Fibroblast of peridontal ligament (primary cell): Measurements from ENCODE around the gene TMTC2.
"Not testable (repeated sequence)": the region's sequence is repeated elsewhere in the genome, so short reads cannot be mapped to it uniquely, and the experiment has no call there.

Experiments
- DNase-seq: peaks from one replicate; pipeline ENCODE4 v3.0.0-alpha.2; 2010; ENCODE audit errors: extremely low read depth

Gene TMTC2

DNA sequence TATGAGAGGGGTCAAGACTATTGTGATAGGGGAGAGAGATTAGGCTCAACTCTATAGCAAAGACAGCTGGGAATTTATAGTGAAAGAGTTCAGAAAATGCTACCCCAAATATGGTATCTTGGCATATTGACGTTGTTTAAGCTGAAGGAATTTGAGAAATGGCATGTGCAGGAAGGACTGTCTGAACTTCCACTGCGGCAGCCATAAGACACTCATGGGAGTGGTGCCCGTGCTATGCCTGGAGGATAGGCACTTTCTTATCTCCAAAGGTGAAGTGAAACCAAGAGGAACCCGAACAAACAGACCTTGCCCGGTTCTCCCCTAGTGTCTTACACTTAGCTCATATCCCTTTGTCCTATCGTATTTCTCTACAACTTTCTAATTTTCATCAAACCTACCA is 390.3 kb downstream of the TMTC2 start:
- no peak for DNase-seq

- DNase-seq, result peak; percentile 22
Measured at GRCh38 chr12:83082690-83083276, 396.1 kb downstream of the TMTC2 start.

- no peak for DNase-seq
Measured at GRCh38 chr12:83083616-83084015, 396.9 kb downstream of the TMTC2 start.

DNA sequence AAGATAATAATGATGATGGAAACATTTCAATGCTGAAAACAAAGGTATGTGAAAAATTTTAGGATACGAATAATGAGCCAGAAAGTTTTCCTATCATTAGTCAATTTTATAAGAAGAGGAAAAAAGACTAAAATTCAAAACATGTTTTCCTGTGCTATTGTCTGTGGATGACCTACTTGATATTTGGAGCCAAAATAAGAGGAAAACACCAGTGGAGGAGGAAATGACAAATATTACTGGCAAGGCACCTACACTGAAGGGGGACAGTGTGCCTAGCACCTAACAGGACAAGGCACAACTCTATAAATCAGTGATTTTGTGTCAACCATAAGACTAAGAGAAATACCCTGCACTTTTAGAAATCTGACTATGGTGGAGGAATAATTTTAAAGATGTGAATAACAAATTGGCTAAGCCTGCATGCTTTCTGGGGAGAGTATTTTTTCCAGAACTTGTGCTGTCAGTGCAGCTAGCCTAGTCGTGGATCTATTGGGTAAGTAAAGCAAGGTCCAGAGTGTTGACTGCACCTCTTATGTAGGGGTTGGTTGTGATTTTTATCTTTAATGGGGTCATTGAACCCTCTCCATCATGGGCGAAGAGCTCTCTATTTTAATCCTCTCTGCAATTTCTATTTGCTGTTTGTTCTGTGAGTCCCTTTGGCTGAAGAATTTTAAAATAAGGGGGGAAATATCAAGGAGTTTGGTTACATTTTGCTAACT is 398.0 kb downstream of the TMTC2 start:
- DNase-seq, result no peak

DNA sequence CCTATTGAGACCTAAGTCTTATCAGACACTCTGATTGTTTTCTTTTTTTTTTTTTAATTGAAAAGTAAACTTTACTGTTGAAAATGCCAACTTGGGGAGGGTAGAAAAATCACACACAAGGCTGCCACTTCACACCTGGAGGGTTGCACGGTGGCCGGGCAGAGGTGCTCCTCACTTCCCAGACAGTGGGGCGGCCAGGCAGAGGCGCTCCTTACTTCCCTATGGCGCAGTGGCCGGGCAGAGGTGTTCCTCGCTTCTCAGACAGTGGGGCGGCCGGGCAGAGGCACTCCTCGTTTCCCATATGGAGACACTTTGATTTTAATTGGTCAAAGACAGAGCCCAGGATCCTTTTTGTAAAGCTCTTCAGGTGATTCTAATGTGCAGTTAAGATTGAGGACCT is 399.3 kb downstream of the TMTC2 start:
- no peak for DNase-seq

DNA sequence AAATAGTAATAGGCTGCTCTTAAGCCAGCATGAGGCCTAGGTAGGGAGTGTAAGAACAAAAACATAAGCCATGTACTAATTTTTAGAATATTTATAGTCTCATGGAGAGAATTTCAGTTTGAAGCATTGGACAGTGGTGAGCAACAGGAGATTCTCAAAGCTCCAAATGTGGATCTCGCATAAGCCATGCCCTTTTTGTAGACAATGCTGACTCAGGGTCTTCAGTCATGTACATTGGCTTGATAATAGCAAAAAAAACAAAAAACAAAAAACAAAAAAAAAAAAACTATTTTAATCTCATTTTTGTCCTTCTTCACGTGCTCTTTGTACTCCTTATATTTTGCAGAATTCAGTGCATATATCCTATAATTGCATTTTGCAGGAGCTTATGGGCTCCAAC is 402.9 kb downstream of the TMTC2 start:
- DNase-seq, result no peak

- no peak for DNase-seq
Measured at GRCh38 chr12:83092129-83092528, 405.4 kb downstream of the TMTC2 start.

GRCh38 chr12:83092606-83093005 is 405.9 kb downstream of the TMTC2 start:
- no peak for DNase-seq

DNA sequence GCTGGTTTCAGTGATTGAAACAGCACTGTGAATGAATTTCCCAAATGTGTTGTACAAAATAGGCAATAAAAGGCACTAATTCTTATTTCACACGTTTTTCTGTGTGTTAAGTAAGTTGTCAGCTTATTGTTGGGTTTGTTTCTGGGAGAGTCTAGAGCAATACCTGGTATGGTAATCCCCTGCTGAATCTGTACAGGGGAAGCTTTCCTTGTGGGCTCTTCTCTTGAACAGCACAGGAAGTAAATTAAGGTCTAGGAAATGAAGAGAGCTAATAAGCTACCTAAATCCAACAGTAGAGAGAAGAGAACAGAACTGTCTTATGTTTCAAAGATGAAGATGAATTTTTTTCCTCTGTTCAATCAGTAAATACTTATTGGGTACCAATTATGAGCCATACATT is 406.7 kb downstream of the TMTC2 start:
- no peak for DNase-seq

DNA sequence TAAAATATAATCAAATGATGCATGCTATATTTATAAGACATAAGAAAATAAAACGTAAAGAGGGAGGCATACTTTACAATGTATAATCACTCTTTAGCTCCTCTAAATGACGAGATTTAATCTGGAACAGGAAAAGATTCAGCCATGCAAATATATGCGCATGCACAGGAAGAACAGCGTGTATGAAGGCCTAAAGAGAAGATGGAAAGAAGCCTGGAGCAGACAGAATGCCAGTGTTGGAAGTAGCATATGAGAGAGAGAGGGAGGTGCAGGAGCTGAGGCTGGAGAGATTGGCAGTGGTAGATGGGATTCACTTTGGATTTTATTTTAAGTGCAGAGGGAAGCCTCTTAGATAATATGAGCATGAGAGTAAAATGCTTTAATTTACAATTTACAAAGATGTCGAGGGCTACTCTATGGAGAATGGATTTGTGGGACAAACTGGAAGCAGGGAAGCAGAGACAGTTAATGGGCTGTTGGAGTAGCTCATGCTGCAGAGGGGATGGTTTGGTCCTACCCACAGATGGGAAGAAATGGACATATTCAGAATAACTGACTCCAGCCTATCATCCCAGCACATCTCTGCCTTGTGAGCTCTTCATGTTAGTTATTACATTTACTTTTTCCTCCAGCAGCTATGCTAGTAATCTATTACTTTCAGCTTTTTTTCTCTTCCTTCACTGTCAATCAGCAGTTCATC is 411.1 kb downstream of the TMTC2 start:
- no peak for DNase-seq

- DNase-seq, result no peak
Measured at GRCh38 chr12:83099436-83099835, 412.7 kb downstream of the TMTC2 start.

GRCh38 chr12:83102499-83102898 is 415.8 kb downstream of the TMTC2 start:
- no peak for DNase-seq

GRCh38 chr12:83106873-83107272 is 420.2 kb downstream of the TMTC2 start:
- DNase-seq, result no peak

DNA sequence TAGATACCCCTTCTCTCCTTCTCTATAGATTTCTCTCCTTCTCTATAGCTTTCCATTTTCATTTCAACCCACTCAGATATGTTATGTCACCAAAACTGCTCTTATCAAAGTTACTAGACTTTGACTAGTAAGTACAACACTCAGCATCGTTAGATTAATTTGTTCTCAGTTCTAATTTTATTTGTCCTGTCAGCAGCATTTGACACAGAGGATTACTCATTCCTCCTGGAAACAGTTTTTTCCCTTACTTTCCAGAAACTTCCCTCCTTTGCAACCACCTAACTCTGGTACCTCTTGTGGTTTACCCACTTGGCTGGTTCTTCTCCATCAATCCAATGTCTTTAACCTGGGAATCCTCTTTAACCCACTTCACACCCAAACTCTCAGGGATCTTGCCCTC is 423.7 kb downstream of the TMTC2 start:
- no peak for DNase-seq

DNA sequence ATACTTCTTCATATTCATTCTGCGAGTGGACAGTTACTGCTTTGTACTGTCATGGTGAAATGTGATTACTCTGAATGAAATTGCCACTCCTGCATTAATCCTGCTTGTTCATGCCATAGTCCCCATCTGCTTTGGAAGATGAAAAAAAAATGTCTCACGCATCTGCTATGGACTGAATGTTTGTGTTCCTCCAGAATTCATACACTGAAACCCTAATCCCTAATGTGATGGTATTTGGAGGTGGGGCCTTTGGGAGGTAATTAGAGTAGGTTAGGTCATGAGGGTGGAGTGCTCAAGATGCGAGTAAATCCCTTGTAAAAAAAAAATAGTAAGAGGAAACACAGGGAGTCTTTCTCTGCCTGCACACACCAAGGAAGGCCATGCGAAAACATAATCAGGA is 427.2 kb downstream of the TMTC2 start:
- no peak for DNase-seq

GRCh38 chr12:83114966-83115365 is 428.3 kb downstream of the TMTC2 start:
- no peak for DNase-seq

DNA sequence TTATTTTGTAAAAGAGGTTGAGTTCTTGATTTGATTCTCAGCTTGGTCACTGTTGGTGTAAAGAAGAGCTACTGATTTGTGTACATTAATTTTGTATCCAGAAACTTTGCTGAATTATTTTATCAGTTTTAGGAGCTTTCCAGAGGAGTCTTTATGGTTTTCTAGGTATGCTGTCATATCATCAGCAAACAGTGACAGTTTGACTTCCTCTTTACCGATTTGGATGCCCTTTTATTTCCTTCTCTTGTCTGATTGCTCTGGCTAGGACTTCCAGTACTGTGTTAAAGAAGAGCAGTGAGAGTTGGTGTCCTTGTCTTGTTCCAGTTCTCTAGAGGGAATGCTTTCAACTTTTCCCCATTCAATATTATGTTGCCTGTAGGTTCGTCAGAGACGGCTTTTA is 431.2 kb downstream of the TMTC2 start:
- DNase-seq, result not testable (repeated sequence)

- DNase-seq, result no peak
Measured at GRCh38 chr12:83121897-83122622, 435.4 kb downstream of the TMTC2 start.

DNA sequence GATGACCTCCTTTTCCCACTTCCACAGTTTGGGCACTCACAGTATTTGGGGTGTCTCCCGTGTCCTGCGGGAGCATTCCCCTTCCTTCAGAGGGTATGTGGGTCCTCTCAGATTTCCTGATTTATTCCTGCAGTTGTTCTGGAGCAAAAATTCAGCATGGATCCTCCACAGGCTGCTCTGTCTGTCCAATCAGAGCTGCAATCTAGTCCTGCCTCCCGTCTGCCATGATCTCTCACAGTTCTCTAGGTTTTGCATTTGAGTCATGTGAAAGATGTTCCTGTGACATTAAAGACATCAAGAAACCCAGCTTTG is 435.9 kb downstream of the TMTC2 start:
- peak; percentile 18 for DNase-seq

- peak; percentile 11 for DNase-seq
Measured at GRCh38 chr12:83123039-83123438, 436.3 kb downstream of the TMTC2 start.

DNA sequence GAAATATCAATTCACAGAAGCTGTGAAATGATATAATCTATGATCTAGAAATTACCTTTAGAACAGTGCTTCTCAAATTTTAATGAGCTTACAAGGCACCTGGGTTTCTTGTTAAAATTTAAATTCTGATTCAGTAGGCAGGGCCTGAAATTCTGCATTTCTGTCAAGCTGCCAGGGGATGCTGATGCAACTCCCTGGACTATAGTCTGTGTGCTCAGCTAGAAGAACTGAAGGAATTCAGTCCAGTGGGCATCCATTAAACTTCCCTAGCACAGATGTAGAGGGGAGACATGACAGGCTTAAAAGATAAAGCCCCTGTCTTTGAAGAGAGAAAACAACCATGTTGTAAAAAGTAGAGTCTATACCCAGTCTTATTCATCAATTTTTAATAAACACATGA is 441.8 kb downstream of the TMTC2 start:
- DNase-seq, result peak; percentile 25

DNA sequence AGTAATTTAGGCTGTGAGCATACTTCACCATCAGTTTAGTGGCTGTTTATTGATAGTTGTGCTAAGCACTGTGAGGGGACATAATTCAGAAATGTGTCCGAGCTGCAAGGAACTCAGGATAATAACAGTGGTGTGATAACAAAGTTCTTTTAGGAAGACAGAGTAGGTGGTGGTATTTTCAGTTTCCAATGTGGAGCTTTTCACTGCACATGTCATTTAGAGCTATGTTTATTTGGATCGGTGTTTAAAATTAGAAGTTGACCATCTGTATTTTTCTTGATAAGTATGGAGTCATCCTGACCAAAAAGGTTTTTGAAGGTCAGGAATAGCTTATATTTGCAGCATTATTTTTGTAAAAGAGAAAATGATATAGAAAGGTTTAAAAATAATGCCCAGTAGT is 443.5 kb downstream of the TMTC2 start:
- DNase-seq, result no peak

- no peak for DNase-seq
Measured at GRCh38 chr12:83132360-83132759, 445.7 kb downstream of the TMTC2 start.
